ENCODE results near the gene GIGYF2. TPM values are rescaled to one million over a fixed set of nuclear protein-coding genes. Genes with fewer than 3 reads are reported as not detected.

Gene GIGYF2
- total RNA-seq, 2 donors from 2014 or later = 62.5 to 72.3 TPM

GRCh38 chr2:232879618-232880494 lies 182.7 kb downstream of the GIGYF2 start:
- WGBS, 2 experiments (ENCODE audit: insufficient coverage in 1 of 2, insufficient read length in 1 of 2) = 90 to 92% methylated on average over 12 to 21 of the region's 21 CpGs
- Mint-ChIP-seq H3K9me3 (no peaks in the 10 kb centered on the region), H3K36me3 (ENCODE audit: low read depth) (no peaks in the 10 kb centered on the region), H3K4me3 (no peak overlapping the region), H3K4me1 (no peaks in the 10 kb centered on the region), H3K27me3 (ENCODE audit: insufficient read depth) (peaks cover 26% of the 10 kb centered on the region), H3K27ac (no peak overlapping the region)
- H3K27me3 ChIP-seq (ENCODE audit: control insufficient read depth, insufficient read depth, low read length, poor library complexity, severe bottlenecking) = peaks cover 20% of the 10 kb centered on the region
- peak; percentile 13 for TF ChIP-seq CTCF (conservative IDR thresholded peaks at IDR 0.05)
- peak; percentile 40 for DNase-seq
- H3K9ac ChIP-seq (ENCODE audit: extremely low read depth, low read length, poor library complexity, severe bottlenecking) = no peak overlapping the region
- H3K9me3 ChIP-seq (ENCODE audit: control insufficient read depth, low read length) = no peaks in the 10 kb centered on the region
- no peaks in the 10 kb centered on the region for H3K4me1 ChIP-seq (ENCODE audit: control insufficient read depth, insufficient read depth, low read length)
- no peak overlapping the region for H3K27ac ChIP-seq (ENCODE audit: low read depth, low read length)
- H3K36me3 ChIP-seq (ENCODE audit: control insufficient read depth, insufficient read depth, low read length) = no peaks in the 10 kb centered on the region
- H3K4me3 ChIP-seq (ENCODE audit: low read length) = no peak overlapping the region

- peak; percentile 36 for DNase-seq
- no peak overlapping the region for H3K4me3 Mint-ChIP-seq
- Histone ChIP-seq H3K4me3 (ENCODE audit: low read length) (no peak overlapping the region), H3K9me3 (ENCODE audit: control insufficient read depth, low read length) (no peaks in the 10 kb centered on the region), H3K4me1 (ENCODE audit: control insufficient read depth, insufficient read depth, low read length) (no peaks in the 10 kb centered on the region), H3K27me3 (ENCODE audit: control insufficient read depth, insufficient read depth, low read length, poor library complexity, severe bottlenecking) (peaks cover 14% of the 10 kb centered on the region), H3K9ac (ENCODE audit: extremely low read depth, low read length, poor library complexity, severe bottlenecking) (no peak overlapping the region), H3K27ac (ENCODE audit: low read depth, low read length) (no peak overlapping the region), H3K36me3 (ENCODE audit: control insufficient read depth, insufficient read depth, low read length) (no peaks in the 10 kb centered on the region)
- no peaks in the 10 kb centered on the region for H3K36me3 Mint-ChIP-seq (ENCODE audit: low read depth)
- H3K27me3 Mint-ChIP-seq (ENCODE audit: insufficient read depth) = peaks cover 17% of the 10 kb centered on the region
- no peak for TF ChIP-seq CTCF (conservative IDR thresholded peaks at IDR 0.05)
- H3K9me3 Mint-ChIP-seq = no peaks in the 10 kb centered on the region
- 97 to 100% methylated on average over 4 to 17 of the region's 17 CpGs for WGBS, 2 experiments (ENCODE audit: insufficient coverage in 1 of 2, insufficient read length in 1 of 2)
- H3K4me1 Mint-ChIP-seq = no peaks in the 10 kb centered on the region
- no peak overlapping the region for H3K27ac Mint-ChIP-seq
These were observed 183.7 kb downstream of the GIGYF2 start for GRCh38 chr2:232880764-232881351.

- no peak for DNase-seq
- H3K9me3 Mint-ChIP-seq = no peaks in the 10 kb centered on the region
- H3K4me3 Mint-ChIP-seq = no peak overlapping the region
- H3K4me1 Mint-ChIP-seq = no peaks in the 10 kb centered on the region
- Histone ChIP-seq H3K4me1 (ENCODE audit: control insufficient read depth, insufficient read depth, low read length) (no peaks in the 10 kb centered on the region), H3K9ac (ENCODE audit: extremely low read depth, low read length, poor library complexity, severe bottlenecking) (no peak overlapping the region), H3K27ac (ENCODE audit: low read depth, low read length) (no peak overlapping the region), H3K9me3 (ENCODE audit: control insufficient read depth, low read length) (no peaks in the 10 kb centered on the region), H3K4me3 (ENCODE audit: low read length) (no peak overlapping the region), H3K36me3 (ENCODE audit: control insufficient read depth, insufficient read depth, low read length) (no peaks in the 10 kb centered on the region), H3K27me3 (ENCODE audit: control insufficient read depth, insufficient read depth, low read length, poor library complexity, severe bottlenecking) (peaks cover 11% of the 10 kb centered on the region)
- no peak overlapping the region for H3K27ac Mint-ChIP-seq
- H3K36me3 Mint-ChIP-seq (ENCODE audit: low read depth) = no peaks in the 10 kb centered on the region
- 93% methylated on average over 15 to 17 of the region's 17 CpGs for WGBS, 2 experiments (ENCODE audit: insufficient coverage in 1 of 2, insufficient read length in 1 of 2)
- peaks cover 14% of the 10 kb centered on the region for H3K27me3 Mint-ChIP-seq (ENCODE audit: insufficient read depth)
- no peak for TF ChIP-seq CTCF (conservative IDR thresholded peaks at IDR 0.05)
These were observed 185.0 kb downstream of the GIGYF2 start for GRCh38 chr2:232882085-232882484.
